Measurements from ENCODE around the gene SDC1. TPM values are rescaled to one million over a fixed set of nuclear protein-coding genes. Genes with fewer than 3 reads are reported as not detected.

Gene SDC1
- total and polyA plus RNA-seq, 12 donors = 3.1 to 74.2 (median 18.0) TPM

DNA sequence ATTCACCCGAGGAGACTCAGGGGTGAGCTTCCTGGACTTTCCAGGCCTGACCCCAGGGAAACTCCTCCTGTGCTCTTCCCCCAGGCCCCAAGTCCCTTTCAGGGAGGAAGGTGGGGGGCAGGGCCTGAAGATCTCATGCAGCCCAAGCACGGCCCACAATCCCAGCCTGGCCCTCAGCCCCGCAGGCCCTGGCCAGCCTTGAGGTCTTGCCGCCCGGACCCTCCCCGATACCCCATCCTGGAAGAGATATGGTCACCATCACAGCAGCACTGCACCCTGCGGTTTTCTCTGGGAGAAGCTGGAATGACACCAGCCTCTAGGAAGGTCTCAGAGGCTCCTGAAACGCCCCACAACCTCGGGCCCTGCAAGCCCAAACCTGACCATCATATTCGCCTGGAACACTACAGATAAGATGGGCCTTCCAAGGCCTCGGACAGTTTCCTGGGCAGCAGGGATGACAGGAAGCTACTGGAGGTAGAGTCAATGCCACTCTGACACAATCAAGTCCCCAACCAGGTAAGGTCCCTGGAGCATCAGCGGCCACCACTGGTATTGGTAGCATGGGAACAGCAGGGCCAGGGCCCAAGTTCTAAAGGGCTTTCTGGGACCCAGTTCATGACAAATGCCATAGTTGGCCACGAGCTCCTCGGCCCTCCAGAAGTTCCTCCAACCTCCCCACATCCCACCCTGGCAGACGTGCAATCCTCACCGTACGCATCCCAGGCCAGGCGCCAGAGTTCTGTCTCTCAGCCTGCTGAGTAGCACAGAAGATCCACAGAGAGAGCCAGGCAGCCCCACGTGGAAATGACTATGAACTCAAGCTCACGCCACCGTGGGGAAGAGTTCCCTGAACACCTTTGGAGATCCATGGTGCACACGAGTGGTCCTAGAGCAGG is 8.6 kb downstream of the SDC1 start:
- 80 to 100% (median 91%) methylated on average over 2 to 22 of the region's 22 CpGs for WGBS, 4 donors
- Histone ChIP-seq H3K27ac (peak overlapping the region in 2 of 5 donors; percentile 78 to 93), H3K4me3 (no peak overlapping the region), H3K36me3 (replicated peaks in 1 of 2) (no peaks in the 10 kb centered on the region), H3K4me1 (replicated peaks in 1 of 2) (peaks cover 16 to 34% of the 10 kb centered on the region in 2 donors), H3K27me3 (no peaks in the 10 kb centered on the region), H3K9me3 (replicated peaks in 1 of 3) (no peaks in the 10 kb centered on the region)
- intact Hi-C loops (cut with DNase I) = no loop called here
- TF ChIP-seq CTCF (IDR thresholded peaks at IDR 0.05) (no peak), POLR2A (IDR thresholded peaks at IDR 0.05) (no peak)
- no peak for DNase-seq

- H3K4me1 ChIP-seq (replicated peaks in 1 of 2) = peaks cover 16 to 34% of the 10 kb centered on the region in 2 donors
- WGBS, 4 donors = 90 to 96% (median 93%) methylated on average over 12 to 13 of the region's 13 CpGs
- peak overlapping the region in 1 of 5 donors; percentile 88 for H3K27ac ChIP-seq
- no peaks in the 10 kb centered on the region for H3K36me3 ChIP-seq (replicated peaks in 1 of 2)
- no peak overlapping the region for H3K4me3 ChIP-seq
- TF ChIP-seq POLR2A (IDR thresholded peaks at IDR 0.05) = no peak
- TF ChIP-seq CTCF (IDR thresholded peaks at IDR 0.05) = no peak
- no peaks in the 10 kb centered on the region for H3K27me3 ChIP-seq
- intact Hi-C loops (cut with DNase I) = no loop called here
- no peaks in the 10 kb centered on the region for H3K9me3 ChIP-seq (replicated peaks in 1 of 3)
- DNase-seq = no peak
Measured at GRCh38 chr2:20215183-20216040, 9.5 kb downstream of the SDC1 start.

GRCh38 chr2:20214566-20215182 is 10.3 kb downstream of the SDC1 start:
- no peaks in the 10 kb centered on the region for H3K36me3 ChIP-seq (replicated peaks in 1 of 2)
- no peak for DNase-seq
- no peak overlapping the region for H3K4me3 ChIP-seq
- H3K4me1 ChIP-seq (replicated peaks in 1 of 2) = peaks cover 16 to 34% of the 10 kb centered on the region in 2 donors
- WGBS, 4 donors = 50 to 85% (median 81%) methylated on average over 1 to 2 of the region's 2 CpGs
- TF ChIP-seq POLR2A (IDR thresholded peaks at IDR 0.05) (no peak), CTCF (IDR thresholded peaks at IDR 0.05) (no peak)
- peak overlapping the region in 2 of 5 donors; percentile 69 to 88 for H3K27ac ChIP-seq
- H3K9me3 ChIP-seq (replicated peaks in 1 of 3) = no peaks in the 10 kb centered on the region
- intact Hi-C loops (cut with DNase I) = no loop called here
- no peaks in the 10 kb centered on the region for H3K27me3 ChIP-seq
